Ovary (tissue), 9 donors: ENCODE measurements around the gene SIRPD. TPM values are rescaled to one million over a fixed set of nuclear protein-coding genes. Genes with fewer than 3 reads are reported as not detected.

Experiments used
- DNase-seq, 5 donors: peaks; one replicate each; pipeline ENCODE4 v3.0.0-alpha.2; 2019 to 2020
- H3K27ac ChIP-seq, 2 donors: fragments of 200-600 bp; one replicate each; pipeline versions ENCODE4 v1.5.1 to v1.8.0; 2019 to 2022
- H3K27me3 ChIP-seq: fragments of 200-600 bp; one replicate; pipeline ENCODE4 v1.8.0; 2022
- H3K36me3 ChIP-seq: fragments of 200-600 bp; sonication (generic); one replicate; pipeline ENCODE4 v1.5.1; 2019
- H3K4me1 ChIP-seq: one replicate; pipeline ENCODE4 v1.8.1; 2013; ENCODE audit warnings: mild to moderate bottlenecking, moderate library complexity; ENCODE audit not compliant: insufficient read depth
- H3K4me3 ChIP-seq: fragments of 200-600 bp; sonication (generic); one replicate; pipeline ENCODE4 v1.5.1; 2017
- H3K9me3 ChIP-seq, 2 donors: fragments of 200-600 bp in 1 of 2; sonication (generic) in 1 of 2; one replicate each; pipeline versions ENCODE4 v1.5.1 to v1.8.1; 2013 to 2019; ENCODE audit warnings: mild to moderate bottlenecking in 1 of 2, moderate library complexity in 1 of 2
- EP300 ChIP-seq: sonication (generic); formaldehyde crosslinking; IDR thresholded peaks from one replicate; pipeline ENCODE4 v1.6.1; 2017; ENCODE audit warnings: antibody characterized with exemption
- POLR2A ChIP-seq: fragments of 450-650 bp; IDR thresholded peaks from one replicate; pipeline ENCODE4 v1.6.1; 2017; ENCODE audit warnings: antibody characterized with exemption, mild to moderate bottlenecking, moderate library complexity
- WGBS, 3 donors: extraction: QIAGEN DNeasy Blood & Tissue Kit in 1 of 3; methylation state at CpG; one replicate each; pipeline versions ENCODE4 v1.1.5 to v1.1.7; 2013 to 2017; 5-methylcytosine and 5-hydroxymethylcytosine counted together
- intact Hi-C, 4 donors: fragments of 100-400 bp; cut with DNase I; formaldehyde crosslinking; loops; one replicate each; pipeline versions ENCODE4 v1.11.0 to v1.15.1; 2022 to 2023
- polyA plus RNA-seq, 2 donors: library from polyadenylated mRNA; stranded (reverse); fragments of 200-250 nt in 1 of 2; fragments of 350-450 nt in 1 of 2; fragmentation: Illumina TruSeq in 1 of 2; extraction: RNeasy Lipid Tissue Mini Kit (QIAGEN cat#74804) in 1 of 2; gene quantifications; one replicate each; pipeline ENCODE4 v1.2.3, GENCODE V29; 2013 to 2014
- total RNA-seq, 7 donors: library from RNA; depleted of rRNA in 2 of 7; stranded (reverse); fragments of >200 nt in 2 of 7; fragmentation: NEBNext Ultra II Directional in 3 of 7; extraction: Animal tissue kit (Norgen Biotek cat#: 25700) in 3 of 7; gene quantifications; one replicate each; pipeline versions ENCODE4 v1.1.0 to v1.2.4, GENCODE V29; 2016 to 2023
- TF ChIP-seq, protein P1 (sequence below), 3 donors: fragments of 450-650 bp in 2 of 3; fragments of 200-600 bp in 1 of 3; IDR thresholded peaks; one replicate each; pipeline versions ENCODE4 v1.5.1 to v1.8.0; 2016 to 2022; ENCODE audit warnings: antibody characterized with exemption in 3 of 3, mild to moderate bottlenecking in 1 of 3
- donor health status: DM: no; HTN: no; CAD: no; lungs with moderate emphysema.
- donor health status: DM: no; HTN: no; CAD: no.
- donor health status: Bipolar disorder and iron deficiency.
- donor health status: DM: yes; HTN: yes; CAD: no.
- donor health status: DM: no; HTN: no; CAD: no.
- donor health status: DM: yes; HTN: yes; CAD: no.

Gene SIRPD
- total and polyA plus RNA-seq, 9 donors: not detected

DNA sequence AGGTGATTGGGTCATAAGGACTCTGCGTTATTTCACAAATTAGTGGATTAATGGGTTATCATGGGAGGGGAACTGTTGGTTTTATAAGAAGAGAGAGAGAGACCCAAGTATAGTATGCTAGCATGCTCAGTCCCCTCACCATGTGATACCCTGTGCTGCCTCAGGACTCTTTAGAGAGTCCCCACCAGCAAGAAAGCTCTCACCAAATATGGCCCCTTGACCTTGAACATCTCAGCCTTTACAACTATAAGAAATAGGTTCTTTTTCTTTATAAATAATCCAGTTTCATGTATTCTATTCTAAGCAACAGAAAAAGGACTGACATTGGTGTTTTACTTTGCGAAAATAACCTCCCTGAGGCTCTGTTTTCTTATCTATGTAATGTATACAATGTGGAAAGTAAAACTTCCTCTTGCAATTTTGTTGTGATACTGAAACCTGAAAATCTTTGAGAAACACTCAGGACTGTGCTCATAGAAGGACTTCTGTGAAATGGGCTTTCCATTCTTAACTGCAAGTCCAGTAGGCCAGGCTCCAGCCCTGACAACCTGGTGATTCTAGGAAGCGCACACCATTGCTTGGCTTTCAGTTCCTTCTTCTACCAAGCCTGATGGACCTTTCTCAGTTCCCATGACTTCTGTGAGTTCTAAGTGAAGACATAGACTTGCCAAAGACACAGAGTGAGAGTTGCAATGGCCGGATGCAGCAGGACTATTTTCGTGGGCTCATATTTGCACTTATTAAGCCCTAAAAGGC, 21.9 kb downstream of the SIRPD start:
- H3K4me3 ChIP-seq: no peak overlapping the region
- no peak for TF ChIP-seq POLR2A
- no peak for TF ChIP-seq EP300
- TF ChIP-seq, protein P1, sequence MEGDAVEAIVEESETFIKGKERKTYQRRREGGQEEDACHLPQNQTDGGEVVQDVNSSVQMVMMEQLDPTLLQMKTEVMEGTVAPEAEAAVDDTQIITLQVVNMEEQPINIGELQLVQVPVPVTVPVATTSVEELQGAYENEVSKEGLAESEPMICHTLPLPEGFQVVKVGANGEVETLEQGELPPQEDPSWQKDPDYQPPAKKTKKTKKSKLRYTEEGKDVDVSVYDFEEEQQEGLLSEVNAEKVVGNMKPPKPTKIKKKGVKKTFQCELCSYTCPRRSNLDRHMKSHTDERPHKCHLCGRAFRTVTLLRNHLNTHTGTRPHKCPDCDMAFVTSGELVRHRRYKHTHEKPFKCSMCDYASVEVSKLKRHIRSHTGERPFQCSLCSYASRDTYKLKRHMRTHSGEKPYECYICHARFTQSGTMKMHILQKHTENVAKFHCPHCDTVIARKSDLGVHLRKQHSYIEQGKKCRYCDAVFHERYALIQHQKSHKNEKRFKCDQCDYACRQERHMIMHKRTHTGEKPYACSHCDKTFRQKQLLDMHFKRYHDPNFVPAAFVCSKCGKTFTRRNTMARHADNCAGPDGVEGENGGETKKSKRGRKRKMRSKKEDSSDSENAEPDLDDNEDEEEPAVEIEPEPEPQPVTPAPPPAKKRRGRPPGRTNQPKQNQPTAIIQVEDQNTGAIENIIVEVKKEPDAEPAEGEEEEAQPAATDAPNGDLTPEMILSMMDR (IDR thresholded peaks at IDR 0.05): no peak
- no peak overlapping the region for H3K27ac ChIP-seq
- 73 to 82% (median 79%) methylated on average over 5 of the region's 5 CpGs for WGBS, 3 donors
- H3K27me3 ChIP-seq: no peaks in the 10 kb centered on the region
- H3K9me3 ChIP-seq: no peaks in the 10 kb centered on the region
- DNase-seq: no peak
- no peaks in the 10 kb centered on the region for H3K36me3 ChIP-seq
- H3K4me1 ChIP-seq: no peaks in the 10 kb centered on the region
- intact Hi-C loops: no loop called here

DNA sequence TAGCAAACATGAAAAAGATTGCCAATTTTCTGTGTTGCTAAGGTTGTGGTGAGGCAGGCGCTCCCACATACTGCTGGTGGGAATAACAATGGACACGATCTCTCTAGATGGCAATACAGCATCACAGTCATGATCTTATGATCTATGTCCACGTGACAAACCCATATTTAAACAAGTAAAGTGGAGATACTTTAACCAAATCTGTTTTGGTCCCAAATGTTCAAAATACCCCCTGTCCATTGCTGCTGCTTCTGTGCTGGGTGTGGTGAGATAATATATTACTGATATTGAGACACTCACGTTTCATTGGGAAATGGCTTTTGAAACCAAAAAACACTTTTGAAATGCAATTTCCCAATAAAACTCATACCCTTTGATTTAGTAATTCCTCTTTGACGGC, 23.0 kb downstream of the SIRPD start:
- WGBS, 3 donors: 55 to 66% (median 59%) methylated on average over 5 of the region's 5 CpGs
- TF ChIP-seq EP300 (no peak), POLR2A (no peak)
- TF ChIP-seq, protein P1 (IDR thresholded peaks at IDR 0.05): no peak
- no peaks in the 10 kb centered on the region for H3K27me3 ChIP-seq

DNA sequence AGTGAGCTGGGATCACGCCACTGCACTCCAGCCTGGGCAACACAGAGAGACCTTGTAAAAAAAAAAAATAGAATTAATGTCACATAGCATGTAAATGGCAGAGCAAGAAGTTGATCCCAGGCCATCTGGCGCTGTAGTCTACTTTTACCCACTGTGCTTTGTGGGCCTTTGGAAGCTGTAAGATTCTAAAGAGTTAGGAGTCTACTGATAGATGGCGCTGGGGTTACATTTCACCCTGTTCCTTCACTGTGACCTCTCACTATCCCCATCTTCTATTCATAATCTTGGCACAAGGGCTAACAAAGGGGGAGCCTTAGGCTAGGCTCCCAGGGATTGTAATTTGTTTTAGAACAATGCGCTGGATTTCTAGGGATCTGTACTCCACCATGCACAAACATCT, 24.4 kb downstream of the SIRPD start:
- no peak overlapping the region for H3K4me3 ChIP-seq
- no peaks in the 10 kb centered on the region for H3K4me1 ChIP-seq
- intact Hi-C loops: no loop called here
- H3K27me3 ChIP-seq: no peaks in the 10 kb centered on the region
- no peak overlapping the region for H3K27ac ChIP-seq
- no peaks in the 10 kb centered on the region for H3K9me3 ChIP-seq
- 54 to 71% (median 69%) methylated on average over 4 of the region's 4 CpGs for WGBS, 3 donors
- no peaks in the 10 kb centered on the region for H3K36me3 ChIP-seq
- no peak for DNase-seq
- no peak for TF ChIP-seq POLR2A

More for the DNA sequence above, 23.0 kb downstream of the SIRPD start:
- no peaks in the 10 kb centered on the region for H3K9me3 ChIP-seq
- no peaks in the 10 kb centered on the region for H3K36me3 ChIP-seq
- no peak overlapping the region for H3K27ac ChIP-seq
- H3K4me3 ChIP-seq: no peak overlapping the region
- no peaks in the 10 kb centered on the region for H3K4me1 ChIP-seq
- intact Hi-C loops: no loop called here
- no peak for DNase-seq

DNA sequence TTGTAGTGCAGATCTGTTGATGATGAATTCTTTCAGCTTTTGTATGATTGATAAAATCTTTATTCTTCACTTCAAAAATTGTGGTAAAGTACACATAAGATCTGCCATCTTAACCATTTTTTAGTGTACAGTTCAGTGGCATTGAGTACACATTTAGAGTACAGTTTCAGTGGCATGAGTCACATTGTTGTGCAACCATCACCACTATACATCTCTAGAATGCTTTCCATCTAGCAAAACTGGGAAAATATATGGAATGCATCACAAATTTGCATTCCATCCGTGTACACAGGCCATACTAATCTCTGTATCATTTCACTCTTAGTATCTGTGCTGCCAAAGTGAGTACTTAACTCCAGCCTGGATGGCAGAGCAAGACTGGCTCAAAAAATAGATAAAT, 28.7 kb downstream of the SIRPD start:
- intact Hi-C loops: no loop called here
- 9 to 34% (median 14%) methylated on average over 1 of the region's 1 CpG for WGBS, 3 donors

DNA sequence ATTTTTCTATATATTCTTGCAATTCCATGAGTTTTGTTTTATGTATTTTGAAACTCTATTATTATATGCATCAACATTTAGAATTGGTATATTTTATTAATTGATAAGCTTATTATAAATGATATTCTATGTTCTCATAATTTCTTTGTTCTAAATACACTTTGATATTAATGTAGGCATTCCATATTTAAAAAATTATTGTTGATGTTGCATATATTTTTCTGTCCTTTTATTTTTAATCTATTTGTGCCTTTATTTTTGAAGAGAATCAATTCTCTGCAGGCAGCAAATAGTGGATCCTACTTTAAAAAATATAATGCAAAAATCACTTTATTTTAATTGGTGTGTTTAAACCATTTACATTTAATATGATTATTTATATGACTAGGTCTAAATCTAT, 29.6 kb downstream of the SIRPD start:
- TF ChIP-seq, protein P1 (IDR thresholded peaks at IDR 0.05): no peak
- TF ChIP-seq POLR2A (no peak), EP300 (no peak)
- Histone ChIP-seq H3K4me1 (no peaks in the 10 kb centered on the region), H3K36me3 (no peaks in the 10 kb centered on the region), H3K27ac (no peak overlapping the region), H3K9me3 (no peaks in the 10 kb centered on the region), H3K27me3 (no peaks in the 10 kb centered on the region), H3K4me3 (no peak overlapping the region)
- DNase-seq: no peak
- intact Hi-C loops: no loop called here

More for the DNA sequence above, 28.7 kb downstream of the SIRPD start:
- Histone ChIP-seq H3K4me3 (no peak overlapping the region), H3K36me3 (no peaks in the 10 kb centered on the region), H3K27ac (no peak overlapping the region), H3K4me1 (no peaks in the 10 kb centered on the region), H3K27me3 (no peaks in the 10 kb centered on the region), H3K9me3 (no peaks in the 10 kb centered on the region)
- no peak for TF ChIP-seq EP300
- TF ChIP-seq POLR2A: no peak
- TF ChIP-seq, protein P1 (IDR thresholded peaks at IDR 0.05): no peak
- DNase-seq: no peak
